ENCODE data around the gene UBE2V1.

The UBE2V1 gene

DNA sequence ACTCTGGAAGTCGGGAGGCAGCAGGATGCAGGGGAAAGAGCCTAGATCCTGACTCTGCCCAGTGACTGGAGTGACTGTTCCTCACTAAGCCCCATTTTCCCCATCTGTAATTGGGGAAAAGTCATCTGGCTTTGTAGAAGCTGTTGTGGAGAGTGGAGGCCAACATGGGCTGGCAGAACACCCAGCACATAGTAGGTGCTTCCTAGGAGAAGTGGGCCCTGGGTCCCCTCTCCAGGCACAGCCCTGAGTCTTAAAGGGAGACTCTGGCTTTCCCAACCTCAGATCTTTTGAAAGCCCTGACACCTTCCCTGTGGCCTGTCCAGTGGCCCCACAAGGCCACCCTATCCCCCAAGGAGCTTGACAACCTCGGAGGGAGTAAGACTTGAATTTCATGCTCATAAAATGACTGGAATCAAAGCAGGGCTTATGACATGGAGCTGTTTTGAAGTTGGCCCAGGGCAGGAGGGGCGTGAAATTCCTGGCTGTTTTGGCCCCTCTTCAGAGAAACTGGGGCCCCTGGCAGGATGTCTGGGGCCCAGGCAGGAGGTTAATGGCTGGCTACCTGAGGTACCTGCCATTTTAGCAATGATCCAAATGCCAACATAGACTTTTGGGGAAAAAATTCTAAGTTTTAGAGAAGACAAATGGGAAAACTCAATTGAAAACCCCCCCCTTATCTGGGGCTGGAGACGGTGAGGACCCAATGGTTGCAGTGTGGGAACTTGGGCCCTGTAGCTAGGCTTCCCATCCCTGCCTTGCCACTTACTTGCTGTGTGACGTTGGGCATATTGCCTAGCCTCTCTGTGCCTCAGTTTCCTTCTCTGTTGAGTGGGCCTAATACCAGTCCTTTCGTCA, 51.6 kb downstream of the UBE2V1 start:
- Histone ChIP-seq H3K4me1 (ENCODE audit: control insufficient read depth, insufficient read depth, low read length) (no peaks in the 10 kb centered on the region), H3K9me3 (ENCODE audit: control insufficient read depth in 2 of 2, low read length in 2 of 2) (no peaks in the 10 kb centered on the region), H3K27ac (ENCODE audit: low read length) (no peak overlapping the region), H3K27me3 (ENCODE audit: control insufficient read depth in 1 of 2, insufficient read depth in 2 of 2, low read length in 2 of 2) (no peaks in the 10 kb centered on the region), H3K4me3 (ENCODE audit: low read length in 2 of 2) (no peak overlapping the region), H3K9ac (ENCODE audit: low read length in 2 of 2) (no peak overlapping the region), H3K36me3 (ENCODE audit: control insufficient read depth in 2 of 2, insufficient read depth in 2 of 2, low read length in 2 of 2) (no peaks in the 10 kb centered on the region)

DNA sequence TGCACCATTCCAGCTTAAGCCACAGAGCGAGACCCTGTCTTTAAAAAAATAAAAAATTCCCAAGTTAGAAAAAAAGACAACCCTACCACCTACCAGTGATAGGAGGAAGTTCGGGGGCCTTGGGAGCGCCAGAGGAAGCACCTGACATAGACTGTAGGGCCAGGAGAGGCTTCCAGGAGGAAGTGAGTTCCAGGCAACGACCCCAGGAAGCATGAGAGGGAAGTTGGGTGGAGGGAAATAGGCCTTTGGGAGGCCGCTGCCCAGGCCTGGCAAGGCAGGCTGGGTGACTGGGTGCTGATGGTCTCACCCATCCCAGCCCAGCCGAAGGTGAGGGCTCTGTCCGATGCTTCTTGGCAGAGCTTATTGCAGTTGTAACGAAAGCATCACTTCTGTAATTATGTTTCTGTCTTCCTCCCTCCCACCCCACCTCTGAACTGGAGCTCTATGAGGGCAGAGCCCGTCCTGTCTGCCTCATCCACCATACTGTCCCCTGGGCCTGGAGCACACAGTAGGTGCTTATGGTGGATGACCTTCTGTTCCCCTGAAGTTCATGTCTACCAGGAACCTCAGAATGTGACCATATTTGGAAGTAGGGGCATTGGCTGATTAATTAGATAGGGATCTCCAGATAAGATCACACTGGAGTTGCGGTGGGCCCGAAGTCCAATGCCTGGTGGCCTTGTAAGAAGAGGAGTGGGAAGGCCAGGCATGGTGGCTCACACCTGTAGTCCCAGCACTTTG, 54.1 kb downstream of the UBE2V1 start:
- peaks cover 10% of the 10 kb centered on the region for H3K4me1 ChIP-seq (ENCODE audit: control insufficient read depth, insufficient read depth, low read length)
- H3K4me3 ChIP-seq (ENCODE audit: low read length in 2 of 2), result no peak overlapping the region
- no peaks in the 10 kb centered on the region for H3K27me3 ChIP-seq (ENCODE audit: control insufficient read depth in 1 of 2, insufficient read depth in 2 of 2, low read length in 2 of 2)
- no peaks in the 10 kb centered on the region for H3K36me3 ChIP-seq (ENCODE audit: control insufficient read depth in 2 of 2, insufficient read depth in 2 of 2, low read length in 2 of 2)
- H3K9ac ChIP-seq (ENCODE audit: low read length in 2 of 2), result no peak overlapping the region
- H3K9me3 ChIP-seq (ENCODE audit: control insufficient read depth in 2 of 2, low read length in 2 of 2), result no peaks in the 10 kb centered on the region
- H3K27ac ChIP-seq (ENCODE audit: low read length), result no peak overlapping the region

DNA sequence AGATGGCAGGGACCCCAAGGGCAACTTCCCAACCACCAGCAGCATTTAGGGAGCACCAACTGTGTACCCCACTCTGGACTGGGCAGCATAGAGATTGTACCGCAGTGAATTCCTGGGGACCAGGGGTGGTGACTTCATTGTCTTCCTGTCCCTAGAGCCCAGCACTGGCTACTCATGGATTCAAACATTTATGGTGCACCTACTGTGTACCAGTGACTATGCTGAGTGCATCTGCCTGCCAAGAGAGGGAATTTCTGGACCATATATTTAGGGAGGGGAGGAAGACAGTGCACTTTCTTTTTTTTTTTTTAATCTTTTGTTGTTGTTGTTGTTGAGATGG, 55.3 kb downstream of the UBE2V1 start:
- no peak overlapping the region for H3K9ac ChIP-seq (ENCODE audit: low read length in 2 of 2)
- no peaks in the 10 kb centered on the region for H3K9me3 ChIP-seq (ENCODE audit: control insufficient read depth in 2 of 2, low read length in 2 of 2)
- H3K4me3 ChIP-seq (ENCODE audit: low read length in 2 of 2), result no peak overlapping the region
- no peak overlapping the region for H3K27ac ChIP-seq (ENCODE audit: low read length)
- H3K4me1 ChIP-seq (ENCODE audit: control insufficient read depth, insufficient read depth, low read length), result peaks cover 13% of the 10 kb centered on the region
- no peaks in the 10 kb centered on the region for H3K36me3 ChIP-seq (ENCODE audit: control insufficient read depth in 2 of 2, insufficient read depth in 2 of 2, low read length in 2 of 2)
- no peaks in the 10 kb centered on the region for H3K27me3 ChIP-seq (ENCODE audit: control insufficient read depth in 1 of 2, insufficient read depth in 2 of 2, low read length in 2 of 2)

DNA sequence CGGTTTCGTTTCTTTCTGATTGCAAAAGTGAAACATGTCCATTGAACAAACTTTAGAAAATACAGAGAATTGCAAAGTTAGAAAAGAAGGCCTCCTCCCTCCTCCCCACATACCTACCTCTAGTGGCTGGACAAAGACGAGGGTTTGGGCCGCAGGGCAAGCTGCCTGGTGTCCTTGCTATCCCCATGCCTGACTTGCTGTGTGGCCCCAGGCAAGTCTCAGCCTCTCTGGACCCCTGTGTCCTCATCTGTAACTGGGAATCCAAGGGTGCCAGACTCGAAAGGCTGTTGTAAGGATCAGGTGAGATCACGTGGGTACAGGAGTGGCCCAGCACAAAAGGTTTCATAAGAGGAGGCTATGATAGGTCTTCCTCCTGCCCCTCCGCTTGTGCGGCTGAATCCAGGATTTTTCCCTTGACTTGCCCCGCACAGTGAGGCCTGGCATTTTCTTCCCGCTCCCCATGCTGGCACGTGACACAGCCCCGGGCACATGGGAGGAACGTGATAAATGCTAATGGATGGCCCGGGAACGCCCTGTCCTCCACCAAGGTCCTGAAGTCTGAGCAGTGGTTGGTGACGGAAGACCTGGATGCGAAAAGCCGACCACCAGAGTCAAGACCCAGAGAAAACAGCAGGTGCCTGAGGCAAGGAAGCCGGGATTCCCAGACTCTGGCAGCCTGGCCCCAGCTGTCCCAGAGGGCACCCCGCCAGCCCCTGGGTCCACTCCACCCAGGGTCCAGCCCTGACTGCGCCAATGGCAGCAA, 55.8 kb downstream of the UBE2V1 start:
- H3K27me3 ChIP-seq (ENCODE audit: control insufficient read depth in 1 of 2, insufficient read depth in 2 of 2, low read length in 2 of 2), result no peaks in the 10 kb centered on the region
- peaks cover 13% of the 10 kb centered on the region for H3K4me1 ChIP-seq (ENCODE audit: control insufficient read depth, insufficient read depth, low read length)
- no peak overlapping the region for H3K27ac ChIP-seq (ENCODE audit: low read length)
- no peaks in the 10 kb centered on the region for H3K9me3 ChIP-seq (ENCODE audit: control insufficient read depth in 2 of 2, low read length in 2 of 2)
- no peak overlapping the region for H3K4me3 ChIP-seq (ENCODE audit: low read length in 2 of 2)
- no peak overlapping the region for H3K9ac ChIP-seq (ENCODE audit: low read length in 2 of 2)
- no peaks in the 10 kb centered on the region for H3K36me3 ChIP-seq (ENCODE audit: control insufficient read depth in 2 of 2, insufficient read depth in 2 of 2, low read length in 2 of 2)

DNA sequence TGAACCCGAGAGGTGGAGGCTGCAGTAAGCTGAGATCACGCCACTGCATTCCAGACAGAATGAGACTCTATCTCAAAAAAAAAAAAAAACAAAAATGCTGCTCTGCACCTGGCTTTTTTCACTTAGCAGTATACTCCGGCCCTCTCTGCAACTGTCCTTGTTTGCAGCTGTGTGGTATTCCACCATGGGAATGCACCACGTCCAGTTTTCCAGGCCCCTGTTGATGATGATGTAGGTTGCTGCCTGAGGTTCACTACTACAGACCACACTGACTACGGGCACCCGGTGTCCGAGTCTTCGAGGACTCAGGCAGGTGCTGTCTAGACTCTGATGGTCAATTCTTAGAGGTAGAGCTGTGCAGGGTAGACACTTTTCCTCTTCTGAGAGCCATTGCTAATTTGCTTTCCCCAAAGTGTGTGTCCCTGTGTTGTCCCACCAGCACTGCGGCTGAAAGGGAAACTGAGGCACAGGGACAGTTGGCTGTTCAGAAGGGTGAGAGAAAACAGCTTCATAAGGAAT, 56.5 kb downstream of the UBE2V1 start:
- Histone ChIP-seq H3K4me1 (ENCODE audit: control insufficient read depth, insufficient read depth, low read length) (peaks cover 13% of the 10 kb centered on the region), H3K27me3 (ENCODE audit: control insufficient read depth in 1 of 2, insufficient read depth in 2 of 2, low read length in 2 of 2) (no peaks in the 10 kb centered on the region), H3K4me3 (ENCODE audit: low read length in 2 of 2) (no peak overlapping the region), H3K9ac (ENCODE audit: low read length in 2 of 2) (no peak overlapping the region), H3K36me3 (ENCODE audit: control insufficient read depth in 2 of 2, insufficient read depth in 2 of 2, low read length in 2 of 2) (no peaks in the 10 kb centered on the region), H3K9me3 (ENCODE audit: control insufficient read depth in 2 of 2, low read length in 2 of 2) (no peaks in the 10 kb centered on the region), H3K27ac (ENCODE audit: low read length) (no peak overlapping the region)

DNA sequence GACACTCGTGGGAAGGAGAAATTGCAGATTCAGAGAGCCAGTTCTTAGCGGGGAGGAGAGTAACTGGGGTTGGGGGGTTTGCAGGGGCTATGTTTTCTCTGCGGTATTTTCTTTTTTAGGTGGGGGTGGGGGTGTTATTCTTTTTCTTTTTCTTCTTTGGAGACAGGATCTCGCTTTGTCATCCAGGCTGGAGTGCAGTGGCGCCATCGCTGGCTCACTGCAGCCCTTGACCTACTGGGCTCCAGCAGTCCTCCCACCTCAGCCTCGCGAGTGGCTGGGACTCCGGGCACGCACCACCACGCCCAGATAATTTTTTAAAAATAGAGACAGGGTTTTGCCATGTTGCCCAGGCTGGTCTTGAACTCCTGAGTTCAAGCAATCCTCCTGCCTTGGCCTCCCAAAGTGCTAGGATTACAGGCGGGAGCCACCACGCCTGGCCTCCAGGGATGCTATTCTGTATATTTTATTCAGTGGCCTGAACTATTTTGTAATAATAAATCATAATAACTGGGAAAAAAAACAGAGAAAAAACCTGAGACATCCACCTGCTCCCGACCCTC, 57.3 kb downstream of the UBE2V1 start:
- Histone ChIP-seq H3K27me3 (ENCODE audit: control insufficient read depth in 1 of 2, insufficient read depth in 2 of 2, low read length in 2 of 2) (no peaks in the 10 kb centered on the region), H3K9ac (ENCODE audit: low read length in 2 of 2) (no peak overlapping the region), H3K9me3 (ENCODE audit: control insufficient read depth in 2 of 2, low read length in 2 of 2) (no peaks in the 10 kb centered on the region), H3K4me1 (ENCODE audit: control insufficient read depth, insufficient read depth, low read length) (peaks cover 13% of the 10 kb centered on the region), H3K36me3 (ENCODE audit: control insufficient read depth in 2 of 2, insufficient read depth in 2 of 2, low read length in 2 of 2) (no peaks in the 10 kb centered on the region), H3K27ac (ENCODE audit: low read length) (no peak overlapping the region), H3K4me3 (ENCODE audit: low read length in 2 of 2) (no peak overlapping the region)

DNA sequence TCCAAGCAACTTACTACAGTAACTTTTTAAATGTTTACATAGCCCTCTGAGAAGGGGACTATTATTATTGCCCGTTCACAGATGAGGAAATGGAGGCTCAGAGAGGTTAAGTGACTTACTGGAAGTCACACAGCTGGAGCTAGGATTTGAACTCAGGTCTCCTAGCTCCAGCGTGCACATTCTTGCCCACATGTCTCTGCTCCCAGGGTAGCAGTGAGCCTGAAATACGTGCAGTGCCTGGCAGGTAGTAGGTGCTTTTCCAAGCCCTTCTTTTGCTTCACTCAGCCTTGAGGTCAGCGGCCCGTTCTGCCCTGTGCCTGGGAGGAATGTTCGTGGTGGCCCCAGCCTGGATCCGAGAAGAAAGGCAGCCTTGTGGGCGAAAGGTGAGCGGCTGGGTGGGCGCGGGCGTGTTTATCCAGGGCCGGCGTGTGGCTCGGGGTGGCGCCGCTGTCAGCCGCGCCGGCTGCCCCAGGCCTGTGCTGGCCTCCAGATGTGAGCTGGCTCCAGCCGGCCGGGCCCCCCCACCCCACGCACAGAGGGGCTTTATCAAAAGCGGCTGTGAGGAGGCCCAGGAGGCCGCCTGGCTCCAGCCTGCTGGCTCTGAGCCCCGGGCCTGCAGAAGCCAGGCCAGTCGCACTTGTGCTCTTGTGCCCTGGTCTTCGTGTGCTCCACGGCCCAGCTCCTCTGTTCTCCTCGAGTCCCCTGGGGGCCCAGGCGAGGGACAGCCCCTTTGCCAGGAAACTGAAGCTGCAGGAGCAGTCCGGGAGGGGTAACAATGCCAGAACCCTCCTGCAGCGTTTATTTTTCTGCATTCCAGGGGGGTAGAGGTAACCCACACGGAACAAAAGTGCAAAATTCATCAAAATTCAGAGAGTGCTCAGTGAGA, 58.1 kb downstream of the UBE2V1 start:
- H3K9ac ChIP-seq (ENCODE audit: low read length in 2 of 2), result no peak overlapping the region
- no peaks in the 10 kb centered on the region for H3K27me3 ChIP-seq (ENCODE audit: control insufficient read depth in 1 of 2, insufficient read depth in 2 of 2, low read length in 2 of 2)
- peaks cover 13% of the 10 kb centered on the region for H3K4me1 ChIP-seq (ENCODE audit: control insufficient read depth, insufficient read depth, low read length)
- H3K27ac ChIP-seq (ENCODE audit: low read length), result peak overlapping the region; percentile 11
- no peaks in the 10 kb centered on the region for H3K9me3 ChIP-seq (ENCODE audit: control insufficient read depth in 2 of 2, low read length in 2 of 2)
- no peaks in the 10 kb centered on the region for H3K36me3 ChIP-seq (ENCODE audit: control insufficient read depth in 2 of 2, insufficient read depth in 2 of 2, low read length in 2 of 2)
- H3K4me3 ChIP-seq (ENCODE audit: low read length in 2 of 2), result no peak overlapping the region

DNA sequence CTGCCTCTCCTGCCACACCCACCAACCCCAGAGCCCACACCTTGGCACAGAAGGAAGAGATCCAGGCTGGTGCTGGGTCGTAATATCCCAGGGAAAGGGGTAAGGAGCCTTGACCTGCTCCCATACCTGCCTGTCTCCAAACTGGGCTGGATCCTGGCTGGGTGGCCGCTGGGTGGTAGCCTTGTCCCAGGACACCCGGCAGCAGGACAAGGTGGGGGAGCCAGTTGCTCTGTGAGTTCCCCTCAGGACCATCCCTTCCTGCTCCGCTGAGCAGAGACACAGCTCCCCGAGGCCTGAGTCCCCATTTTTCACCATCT, 58.8 kb downstream of the UBE2V1 start:
- H3K36me3 ChIP-seq (ENCODE audit: control insufficient read depth in 2 of 2, insufficient read depth in 2 of 2, low read length in 2 of 2), result no peaks in the 10 kb centered on the region
- no peaks in the 10 kb centered on the region for H3K9me3 ChIP-seq (ENCODE audit: control insufficient read depth in 2 of 2, low read length in 2 of 2)
- H3K4me3 ChIP-seq (ENCODE audit: low read length in 2 of 2), result no peak overlapping the region
- H3K27me3 ChIP-seq (ENCODE audit: control insufficient read depth in 1 of 2, insufficient read depth in 2 of 2, low read length in 2 of 2), result no peaks in the 10 kb centered on the region
- no peak overlapping the region for H3K9ac ChIP-seq (ENCODE audit: low read length in 2 of 2)
- no peak overlapping the region for H3K27ac ChIP-seq (ENCODE audit: low read length)
- peaks cover 13% of the 10 kb centered on the region for H3K4me1 ChIP-seq (ENCODE audit: control insufficient read depth, insufficient read depth, low read length)

DNA sequence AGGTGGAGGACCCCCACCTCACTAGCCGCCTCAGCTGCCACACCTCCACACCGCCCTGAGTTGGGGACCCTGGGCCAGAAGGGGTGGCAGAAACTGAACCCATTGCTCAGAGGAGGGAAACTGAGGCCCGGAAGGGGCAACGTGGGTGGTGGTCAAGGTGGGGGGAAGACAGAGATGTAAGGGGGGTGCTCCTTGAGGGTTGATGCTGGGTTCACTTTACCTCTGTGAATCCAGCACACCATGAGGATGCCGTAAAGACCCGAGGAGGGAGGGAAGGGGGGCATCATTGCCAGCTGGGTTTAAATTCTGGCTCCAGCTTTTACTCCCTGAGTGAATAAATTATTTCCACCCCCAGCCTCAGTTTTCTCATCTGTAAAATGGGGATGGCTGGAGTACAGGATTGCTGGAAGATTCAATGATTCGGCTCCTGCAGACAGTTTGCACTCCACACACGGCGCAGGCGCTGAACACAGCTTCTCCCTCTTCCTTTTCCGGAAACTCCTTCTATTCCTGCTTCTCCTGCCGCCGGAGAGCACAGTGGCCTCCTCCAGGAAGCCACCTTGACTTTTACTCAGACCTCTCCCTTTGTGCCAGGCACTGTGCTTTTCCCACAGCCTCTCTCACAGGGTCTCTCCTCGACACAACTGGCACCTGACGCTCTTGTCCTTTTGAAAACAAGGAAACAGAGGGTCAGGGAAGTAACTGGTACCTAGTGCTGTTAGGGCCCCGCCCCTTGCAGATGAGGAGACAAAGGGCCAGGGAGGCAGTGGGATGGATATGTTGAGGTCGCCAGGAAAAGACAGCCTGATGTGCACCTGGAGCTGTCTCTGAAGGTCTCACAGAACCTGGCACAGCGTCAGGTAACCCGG, 59.4 kb downstream of the UBE2V1 start:
- H3K4me1 ChIP-seq (ENCODE audit: control insufficient read depth, insufficient read depth, low read length), result peaks cover 13% of the 10 kb centered on the region
- H3K9me3 ChIP-seq (ENCODE audit: control insufficient read depth in 2 of 2, low read length in 2 of 2), result no peaks in the 10 kb centered on the region
- no peaks in the 10 kb centered on the region for H3K36me3 ChIP-seq (ENCODE audit: control insufficient read depth in 2 of 2, insufficient read depth in 2 of 2, low read length in 2 of 2)
- no peak overlapping the region for H3K4me3 ChIP-seq (ENCODE audit: low read length in 2 of 2)
- no peaks in the 10 kb centered on the region for H3K27me3 ChIP-seq (ENCODE audit: control insufficient read depth in 1 of 2, insufficient read depth in 2 of 2, low read length in 2 of 2)
- H3K27ac ChIP-seq (ENCODE audit: low read length), result no peak overlapping the region
- no peak overlapping the region for H3K9ac ChIP-seq (ENCODE audit: low read length in 2 of 2)
